DND-41 (cell line): ENCODE measurements around the gene TSEN15.

Experiments used
- ATAC-seq: fragments of 200-7000 bp; cut with Tn5 transposase; 3 replicates; pipeline ENCODE4 v1.9.1; 2021; ENCODE audit warnings: low read depth; ENCODE audit not compliant: insufficient read depth
- DNase-seq: peaks from one replicate; pipeline ENCODE4 v3.0.0-alpha.2; 2020
- H2AFZ ChIP-seq: 2 replicates; pipeline ENCODE4 v1.6.0; 2012; ENCODE audit warnings: low read depth, low read length
- H3K27ac ChIP-seq: 2 replicates; pipeline ENCODE4 v1.5.1; 2012; ENCODE audit warnings: low read length, inconsistent platforms
- H3K27me3 ChIP-seq: fragments of 200-600 bp; sonication (generic); 2 replicates; pipeline ENCODE4 v1.6.0; 2012; ENCODE audit warnings: low read length, mild to moderate bottlenecking, inconsistent platforms; ENCODE audit not compliant: insufficient read depth, poor library complexity
- H3K36me3 ChIP-seq: 2 replicates; pipeline ENCODE4 v1.5.1; 2012; ENCODE audit warnings: low read length, inconsistent platforms; ENCODE audit not compliant: insufficient read depth
- H3K4me1 ChIP-seq: 2 replicates; pipeline ENCODE4 v1.5.1; 2012; ENCODE audit warnings: mild to moderate bottlenecking, low read length; ENCODE audit not compliant: insufficient read depth
- H3K4me2 ChIP-seq: 2 replicates; pipeline ENCODE4 v1.6.0; 2012; ENCODE audit warnings: mild to moderate bottlenecking, moderate library complexity, low read length, inconsistent platforms; ENCODE audit not compliant: insufficient read depth
- H3K4me3 ChIP-seq, 2 experiments: fragments of 200-600 bp in 1 of 2; shearing (Covaris generic) in 1 of 2; 2 replicates each; pipeline ENCODE4 v1.5.1; 2012 to 2016; ENCODE audit warnings: inconsistent platforms in 2 of 2, low read length in 2 of 2, mild to moderate bottlenecking in 2 of 2, low read depth in 1 of 2, moderate library complexity in 1 of 2
- H3K79me2 ChIP-seq: 2 replicates; pipeline ENCODE4 v1.6.0; 2012; ENCODE audit warnings: low read length, inconsistent platforms; ENCODE audit not compliant: insufficient read depth
- H3K9ac ChIP-seq: 2 replicates; pipeline ENCODE4 v1.6.0; 2012; ENCODE audit warnings: low read depth, mild to moderate bottlenecking, inconsistent platforms, low read length, moderate library complexity
- H3K9me3 ChIP-seq: 2 replicates; pipeline ENCODE4 v1.5.1; 2012; ENCODE audit warnings: low read length, moderate library complexity, mild to moderate bottlenecking, inconsistent platforms; ENCODE audit not compliant: insufficient read depth, severe bottlenecking
- H4K20me1 ChIP-seq: 2 replicates; pipeline ENCODE4 v1.6.0; 2012; ENCODE audit warnings: low read length; ENCODE audit not compliant: insufficient read depth
- EZH2 ChIP-seq: IDR thresholded peaks from 3 replicates; pipeline ENCODE4 v1.6.1; 2012; ENCODE audit warnings: borderline replicate concordance, low read depth, mild to moderate bottlenecking, moderate library complexity, low read length, inconsistent platforms; ENCODE audit not compliant: severe bottlenecking
- TF ChIP-seq, protein P1 (sequence below): IDR thresholded peaks from 2 replicates; pipeline ENCODE4 v1.5.1; 2012; ENCODE audit warnings: borderline replicate concordance, low read length, moderate library complexity, mild to moderate bottlenecking; ENCODE audit not compliant: poor library complexity, severe bottlenecking; ENCODE audit errors: extremely low read depth

Gene TSEN15

DNA sequence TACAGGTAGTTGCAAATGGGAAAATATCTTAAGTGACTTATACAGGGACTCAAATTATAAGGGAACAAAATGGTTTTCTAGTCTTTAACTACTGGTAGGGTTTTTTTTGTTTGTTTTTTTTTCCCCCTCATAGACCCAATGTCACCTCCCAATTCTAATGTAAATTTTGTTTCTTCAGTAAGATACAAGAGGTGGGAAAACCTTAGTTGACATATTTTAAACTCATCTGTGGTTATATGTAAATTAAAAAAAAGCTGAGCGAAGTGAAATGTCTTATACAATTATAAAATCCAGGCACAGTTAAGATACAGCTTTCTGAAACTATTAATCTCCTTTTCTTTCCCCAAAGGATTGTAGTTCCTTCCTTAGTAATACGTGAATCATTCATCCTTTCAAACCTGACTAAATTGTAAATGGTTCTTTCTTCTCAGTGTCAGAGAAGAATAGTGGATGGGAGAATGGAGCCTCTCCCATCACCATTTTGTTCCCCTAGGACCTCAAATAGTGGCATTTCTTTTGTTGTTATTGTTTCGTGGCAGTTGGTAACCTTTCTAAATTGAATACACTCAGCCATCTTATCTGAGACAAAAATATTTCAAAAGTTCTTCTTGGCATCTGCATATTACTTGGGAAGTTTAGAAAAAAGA lies 11.2 kb downstream of the TSEN15 start:
- H3K27me3 ChIP-seq = no peaks in the 10 kb centered on the region
- peaks cover 8% of the 10 kb centered on the region for H4K20me1 ChIP-seq
- H3K9ac ChIP-seq = no peak overlapping the region
- H3K27ac ChIP-seq = no peak overlapping the region
- no peaks in the 10 kb centered on the region for H3K4me1 ChIP-seq
- H3K36me3 ChIP-seq = peaks cover 31% of the 10 kb centered on the region
- H2AFZ ChIP-seq = no peak overlapping the region
- DNase-seq (no peak), ATAC-seq (no peak)
- H3K4me2 ChIP-seq = no peak overlapping the region
- H3K79me2 ChIP-seq = peaks cover 38% of the 10 kb centered on the region
- H3K9me3 ChIP-seq = no peaks in the 10 kb centered on the region
- TF ChIP-seq, protein P1, sequence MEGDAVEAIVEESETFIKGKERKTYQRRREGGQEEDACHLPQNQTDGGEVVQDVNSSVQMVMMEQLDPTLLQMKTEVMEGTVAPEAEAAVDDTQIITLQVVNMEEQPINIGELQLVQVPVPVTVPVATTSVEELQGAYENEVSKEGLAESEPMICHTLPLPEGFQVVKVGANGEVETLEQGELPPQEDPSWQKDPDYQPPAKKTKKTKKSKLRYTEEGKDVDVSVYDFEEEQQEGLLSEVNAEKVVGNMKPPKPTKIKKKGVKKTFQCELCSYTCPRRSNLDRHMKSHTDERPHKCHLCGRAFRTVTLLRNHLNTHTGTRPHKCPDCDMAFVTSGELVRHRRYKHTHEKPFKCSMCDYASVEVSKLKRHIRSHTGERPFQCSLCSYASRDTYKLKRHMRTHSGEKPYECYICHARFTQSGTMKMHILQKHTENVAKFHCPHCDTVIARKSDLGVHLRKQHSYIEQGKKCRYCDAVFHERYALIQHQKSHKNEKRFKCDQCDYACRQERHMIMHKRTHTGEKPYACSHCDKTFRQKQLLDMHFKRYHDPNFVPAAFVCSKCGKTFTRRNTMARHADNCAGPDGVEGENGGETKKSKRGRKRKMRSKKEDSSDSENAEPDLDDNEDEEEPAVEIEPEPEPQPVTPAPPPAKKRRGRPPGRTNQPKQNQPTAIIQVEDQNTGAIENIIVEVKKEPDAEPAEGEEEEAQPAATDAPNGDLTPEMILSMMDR = no peak
- no peak for TF ChIP-seq EZH2
- no peak overlapping the region for H3K4me3 ChIP-seq

DNA sequence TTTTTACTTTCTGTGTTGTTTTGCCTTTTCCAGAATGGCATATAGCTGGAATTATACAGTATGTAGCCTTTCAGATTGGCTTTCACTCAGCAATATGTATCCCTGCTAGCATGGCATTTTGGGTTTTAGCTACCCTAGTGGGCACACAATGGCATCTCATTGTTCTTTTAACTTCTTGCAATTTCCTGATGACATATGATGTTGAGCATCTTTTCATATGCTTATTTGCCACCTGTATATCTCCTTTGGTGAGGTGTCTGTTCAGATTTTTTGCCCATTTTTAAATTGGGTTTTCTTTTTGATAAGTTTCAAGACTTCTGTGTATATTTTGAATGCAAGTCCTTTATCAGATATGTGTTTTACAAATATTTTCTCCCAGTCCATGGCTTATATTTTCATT lies 14.0 kb downstream of the TSEN15 start:
- Histone ChIP-seq H3K4me2 (no peak overlapping the region), H3K36me3 (peaks cover 20% of the 10 kb centered on the region)

DNA sequence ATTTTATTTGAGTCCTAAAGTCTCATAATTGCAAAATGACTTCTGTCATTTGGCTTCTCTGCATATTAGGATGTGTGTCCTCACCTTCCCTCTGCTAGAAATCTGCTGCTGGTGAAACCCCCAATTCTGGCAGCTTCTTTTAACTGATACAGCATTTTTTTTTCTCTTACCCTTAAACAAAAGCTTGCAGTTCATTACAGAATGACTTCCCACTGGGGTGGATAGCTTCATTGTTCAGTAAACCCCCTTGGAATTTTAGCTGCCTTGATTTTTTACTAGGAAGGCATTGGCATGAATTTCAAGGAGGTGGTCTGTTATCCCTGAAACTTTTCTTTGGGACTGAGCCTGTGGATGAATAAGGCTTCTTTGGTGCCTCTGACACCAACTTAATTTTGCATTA lies 16.8 kb downstream of the TSEN15 start:
- H3K4me3 ChIP-seq = no peak overlapping the region
- no peaks in the 10 kb centered on the region for H3K4me1 ChIP-seq
- H4K20me1 ChIP-seq = peaks cover 11% of the 10 kb centered on the region
- H3K9ac ChIP-seq = no peak overlapping the region
- TF ChIP-seq, protein P1 = no peak
- no peak for TF ChIP-seq EZH2
- no peak for ATAC-seq
- no peak overlapping the region for H2AFZ ChIP-seq
- H3K4me2 ChIP-seq = no peak overlapping the region
- no peak for DNase-seq
- no peak overlapping the region for H3K27ac ChIP-seq
- no peaks in the 10 kb centered on the region for H3K27me3 ChIP-seq
- H3K9me3 ChIP-seq = no peaks in the 10 kb centered on the region
- peaks cover 28% of the 10 kb centered on the region for H3K36me3 ChIP-seq
- peaks cover 9% of the 10 kb centered on the region for H3K79me2 ChIP-seq

More for the DNA sequence above, 14.0 kb downstream of the TSEN15 start:
- H3K27ac ChIP-seq = no peak overlapping the region
- H3K79me2 ChIP-seq = peaks cover 20% of the 10 kb centered on the region
- H3K9ac ChIP-seq = no peak overlapping the region
- peaks cover 11% of the 10 kb centered on the region for H4K20me1 ChIP-seq
- H2AFZ ChIP-seq = no peak overlapping the region
- H3K27me3 ChIP-seq = no peaks in the 10 kb centered on the region
- DNase-seq (no peak), ATAC-seq (no peak)
- TF ChIP-seq, protein P1 = no peak
- TF ChIP-seq EZH2 = no peak
- H3K9me3 ChIP-seq = no peaks in the 10 kb centered on the region
- H3K4me1 ChIP-seq = no peaks in the 10 kb centered on the region
- no peak overlapping the region for H3K4me3 ChIP-seq
